Retinal pigment epithelial cell (primary cell): ENCODE measurements around the gene PRKCSH.
A peak's percentile ranks its signal among the peaks of the same experiment; 100 is the strongest.

Experiments
- DNase-seq: peaks from one replicate; pipeline ENCODE4 v3.0.0-alpha.2; 2010; ENCODE audit warnings: low read depth
- H3K4me3 ChIP-seq: 2 replicates; pipeline ENCODE4 v1.5.1; 2011; ENCODE audit warnings: mild to moderate bottlenecking, low read length, control low read depth, moderate library complexity
- TF ChIP-seq, protein P1 (sequence below): conservative IDR thresholded peaks from 2 replicates; pipeline ENCODE4 v1.5.1; 2011; ENCODE audit warnings: low read depth, low read length, control low read depth, inconsistent platforms

Gene PRKCSH

DNA sequence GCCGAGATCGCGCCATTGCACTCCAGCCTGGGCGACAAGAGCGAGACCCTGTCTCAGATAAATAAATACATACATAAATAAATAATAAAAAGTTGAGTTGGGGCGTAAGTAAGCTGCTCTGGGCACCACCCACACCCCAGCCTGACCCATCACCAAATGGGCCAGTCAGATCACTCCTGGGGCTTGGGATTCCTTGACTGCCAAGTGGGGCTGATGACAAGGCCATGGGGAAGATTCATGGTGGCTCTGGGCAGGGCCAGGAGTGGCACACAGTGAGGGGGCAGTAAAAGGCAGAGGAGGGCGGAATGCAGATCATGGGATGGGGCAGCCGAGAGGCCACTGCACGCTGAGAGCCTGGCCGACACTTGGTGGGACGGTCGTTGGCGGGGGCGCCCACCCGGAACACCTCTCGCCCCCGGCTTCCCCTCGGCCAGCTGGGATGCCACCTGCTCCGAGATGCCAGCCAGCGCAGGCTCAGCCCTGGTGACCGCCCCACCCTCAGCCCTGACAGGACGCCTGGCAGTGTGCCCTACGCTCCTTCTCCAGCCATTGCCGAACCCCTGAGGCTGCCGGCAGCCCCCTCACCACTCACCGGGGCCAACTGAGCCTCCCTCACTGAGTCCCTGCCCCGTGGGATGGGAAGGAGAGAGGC, 59.3 kb downstream of the PRKCSH start:
- no peak overlapping the region for H3K4me3 ChIP-seq
- TF ChIP-seq, protein P1, sequence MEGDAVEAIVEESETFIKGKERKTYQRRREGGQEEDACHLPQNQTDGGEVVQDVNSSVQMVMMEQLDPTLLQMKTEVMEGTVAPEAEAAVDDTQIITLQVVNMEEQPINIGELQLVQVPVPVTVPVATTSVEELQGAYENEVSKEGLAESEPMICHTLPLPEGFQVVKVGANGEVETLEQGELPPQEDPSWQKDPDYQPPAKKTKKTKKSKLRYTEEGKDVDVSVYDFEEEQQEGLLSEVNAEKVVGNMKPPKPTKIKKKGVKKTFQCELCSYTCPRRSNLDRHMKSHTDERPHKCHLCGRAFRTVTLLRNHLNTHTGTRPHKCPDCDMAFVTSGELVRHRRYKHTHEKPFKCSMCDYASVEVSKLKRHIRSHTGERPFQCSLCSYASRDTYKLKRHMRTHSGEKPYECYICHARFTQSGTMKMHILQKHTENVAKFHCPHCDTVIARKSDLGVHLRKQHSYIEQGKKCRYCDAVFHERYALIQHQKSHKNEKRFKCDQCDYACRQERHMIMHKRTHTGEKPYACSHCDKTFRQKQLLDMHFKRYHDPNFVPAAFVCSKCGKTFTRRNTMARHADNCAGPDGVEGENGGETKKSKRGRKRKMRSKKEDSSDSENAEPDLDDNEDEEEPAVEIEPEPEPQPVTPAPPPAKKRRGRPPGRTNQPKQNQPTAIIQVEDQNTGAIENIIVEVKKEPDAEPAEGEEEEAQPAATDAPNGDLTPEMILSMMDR: no peak
- no peak for DNase-seq

DNA sequence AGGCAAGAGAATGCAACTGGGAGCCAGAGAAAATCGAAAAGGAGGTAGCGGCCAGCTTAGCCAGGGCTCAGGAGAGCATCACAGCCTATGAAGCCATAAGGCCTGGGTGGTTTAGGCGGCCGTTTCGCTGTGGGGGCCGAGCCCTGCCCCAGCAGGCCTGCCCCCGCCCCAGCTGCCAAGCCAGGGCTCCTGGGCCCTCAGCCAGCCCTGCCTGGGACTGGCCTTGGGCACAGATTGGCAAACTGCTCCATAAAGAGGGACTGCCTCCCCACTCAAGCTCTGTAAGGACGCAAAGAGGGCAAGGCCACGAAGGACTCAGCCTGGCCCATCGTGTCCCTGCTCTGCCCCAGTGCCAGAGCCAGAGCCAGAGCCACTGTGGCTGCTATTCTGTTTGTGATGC, 60.0 kb downstream of the PRKCSH start:
- no peak overlapping the region for H3K4me3 ChIP-seq
- no peak for DNase-seq
- TF ChIP-seq, protein P1: no peak

GRCh38 chr19:11495885-11496284, 60.5 kb downstream of the PRKCSH start:
- no peak overlapping the region for H3K4me3 ChIP-seq
- no peak for DNase-seq
- TF ChIP-seq, protein P1: no peak

DNA sequence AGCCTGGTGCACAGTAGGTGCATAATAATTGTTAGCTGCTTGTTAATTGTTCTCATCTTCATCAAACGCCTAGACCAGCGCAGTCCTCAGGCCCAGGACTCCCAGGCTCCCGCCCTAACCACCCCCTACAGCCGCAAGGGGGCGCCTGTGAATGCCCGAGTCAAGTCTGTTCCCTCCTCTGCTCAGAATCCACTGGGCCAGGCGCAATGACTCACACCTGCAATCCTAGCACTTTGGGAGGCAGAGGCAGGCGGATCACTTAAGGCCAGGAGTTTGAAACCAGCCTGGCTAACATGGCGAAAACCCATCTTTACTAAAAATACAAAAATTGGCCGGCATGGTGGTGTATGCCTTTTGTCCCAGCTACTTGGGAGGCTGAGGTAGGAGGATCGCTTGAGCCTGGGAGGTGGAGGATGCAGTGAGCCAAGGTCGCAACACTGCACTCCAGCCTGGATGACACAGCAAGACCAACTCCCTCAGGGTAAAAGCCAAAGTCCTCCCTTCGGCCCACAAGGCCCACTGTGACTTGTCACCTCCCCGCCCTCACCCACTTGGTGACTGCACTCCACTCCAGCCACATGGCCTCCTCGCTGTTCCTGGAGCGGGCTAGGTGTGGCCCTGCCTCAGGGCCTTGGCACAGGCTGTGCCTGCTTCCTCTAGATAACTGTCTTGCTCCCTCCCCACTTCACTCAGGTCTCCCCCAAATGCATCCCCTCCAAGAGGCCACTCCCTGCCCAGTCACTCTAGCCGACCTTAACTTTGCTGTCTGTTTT, 61.1 kb downstream of the PRKCSH start:
- TF ChIP-seq, protein P1: peak; percentile 82
- no peak for DNase-seq
- no peak overlapping the region for H3K4me3 ChIP-seq

DNA sequence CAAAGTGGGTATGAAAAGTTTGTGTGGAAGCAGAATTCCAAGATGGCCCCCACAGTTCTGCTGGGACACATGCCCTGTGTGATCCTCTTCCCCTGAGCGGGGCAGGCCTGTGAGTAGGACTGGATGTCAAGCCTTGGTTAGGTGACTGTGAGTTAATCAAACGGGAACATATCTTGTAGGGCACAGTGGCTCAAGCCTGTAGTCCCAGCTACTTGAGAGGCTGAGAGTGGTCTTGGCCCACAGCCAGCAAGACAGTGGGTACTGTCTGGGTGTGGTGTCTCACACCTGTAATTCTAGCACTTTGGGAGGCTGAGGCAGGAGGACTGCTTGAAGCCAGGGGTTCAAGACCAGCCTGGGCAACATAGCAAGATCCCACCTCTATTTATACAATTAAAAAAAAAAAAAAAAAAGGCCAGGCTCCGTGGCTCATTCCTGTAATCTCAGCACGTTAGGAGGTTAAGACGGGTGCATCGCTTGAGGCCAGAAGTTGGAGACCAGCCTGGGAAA, 63.8 kb downstream of the PRKCSH start:
- DNase-seq: no peak
- TF ChIP-seq, protein P1: no peak
- H3K4me3 ChIP-seq: no peak overlapping the region

GRCh38 chr19:11499890-11500420, 64.5 kb downstream of the PRKCSH start:
- no peak for DNase-seq
- H3K4me3 ChIP-seq: no peak overlapping the region
- TF ChIP-seq, protein P1: no peak
